Measurements from ENCODE around the gene OXSR1.

Gene OXSR1

DNA sequence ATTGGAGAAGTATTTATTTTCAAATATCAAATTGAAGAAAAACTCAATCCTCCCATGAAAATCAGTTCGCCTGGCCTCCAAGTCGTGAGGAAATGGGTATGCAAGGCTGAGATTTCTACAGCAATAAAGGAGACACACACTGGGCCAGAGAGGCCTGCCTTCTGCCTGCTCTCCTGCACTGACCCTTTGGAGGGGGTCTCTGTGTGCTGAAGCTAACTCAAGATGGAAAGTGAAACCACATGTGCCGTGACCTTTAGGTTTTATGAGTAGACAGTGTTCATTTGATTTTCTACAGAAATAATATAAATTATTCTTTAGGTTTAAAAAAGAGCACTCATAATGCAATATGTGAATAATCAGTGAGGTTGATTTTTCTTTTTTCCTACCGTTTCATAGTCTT is 88.4 kb downstream of the OXSR1 start:
- POLR2A ChIA-PET: no interaction called here
- H3K4me1 ChIP-seq (ENCODE audit: control extremely low read depth in 1 of 4, control insufficient read depth in 4 of 4, insufficient read depth in 4 of 4, low read length in 3 of 4): peaks cover 0 to 7% (median 3%) of the 10 kb centered on the region in 4 experiments

DNA sequence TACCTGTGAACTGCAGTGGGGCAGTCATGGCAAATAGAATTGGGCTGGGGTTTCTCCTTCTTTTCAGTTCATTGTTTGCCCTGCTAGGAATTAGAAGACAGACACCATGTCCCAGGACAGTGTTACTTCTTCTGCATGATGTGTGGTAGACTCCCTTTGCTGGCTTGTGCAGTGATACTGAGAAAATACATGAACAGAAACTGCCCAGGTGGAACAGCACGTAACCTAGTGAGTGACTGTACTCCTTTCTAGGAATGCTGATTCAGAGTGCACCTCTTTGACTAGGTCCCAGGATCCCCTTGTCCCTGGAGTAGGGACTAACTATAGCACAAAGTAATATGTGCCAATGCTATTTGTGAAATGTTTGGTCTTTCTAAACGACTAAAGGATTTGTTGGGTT is 89.5 kb downstream of the OXSR1 start:
- Histone ChIP-seq H3K4me1 (ENCODE audit: control extremely low read depth in 1 of 4, control insufficient read depth in 4 of 4, insufficient read depth in 4 of 4, low read length in 3 of 4) (peaks cover 0 to 10% (median 4%) of the 10 kb centered on the region in 4 experiments), H3K4me3 (ENCODE audit: control insufficient read depth in 1 of 7, extremely low read depth in 1 of 7, insufficient read depth in 4 of 7, low read depth in 2 of 7, low read length in 6 of 7) (no peak overlapping the region), H3K9me3 (ENCODE audit: control extremely low read depth in 1 of 5, control insufficient read depth in 4 of 5, insufficient read depth in 2 of 5, low read depth in 1 of 5, low read length in 4 of 5) (no peaks in the 10 kb centered on the region), H3K36me3 (ENCODE audit: control insufficient read depth in 4 of 4, insufficient read depth in 4 of 4, low read length in 3 of 4) (peaks cover 18 to 49% (median 38%) of the 10 kb centered on the region in 4 experiments), H3K27ac (ENCODE audit: insufficient read depth in 1 of 2, low read depth in 1 of 2, low read length in 2 of 2, poor library complexity in 1 of 2, severe bottlenecking in 2 of 2) (no peak overlapping the region), H3K27me3 (replicated peaks in 2 of 5; ENCODE audit: control insufficient read depth in 4 of 5, insufficient read depth in 5 of 5, low read length in 4 of 5) (no peaks in the 10 kb centered on the region)
- CTCF ChIA-PET: no interaction called here
- POLR2A ChIA-PET: no interaction called here
- WGBS (ENCODE audit: insufficient coverage): 100% methylated on average over 2 of the region's 2 CpGs
- no peak for DNase-seq

More for the DNA sequence above, 88.4 kb downstream of the OXSR1 start:
- DNase-seq: no peak
- Histone ChIP-seq H3K27me3 (replicated peaks in 2 of 5; ENCODE audit: control insufficient read depth in 4 of 5, insufficient read depth in 5 of 5, low read length in 4 of 5) (no peaks in the 10 kb centered on the region), H3K9me3 (ENCODE audit: control extremely low read depth in 1 of 5, control insufficient read depth in 4 of 5, insufficient read depth in 2 of 5, low read depth in 1 of 5, low read length in 4 of 5) (no peaks in the 10 kb centered on the region), H3K36me3 (ENCODE audit: control insufficient read depth in 4 of 4, insufficient read depth in 4 of 4, low read length in 3 of 4) (peaks cover 21 to 60% (median 39%) of the 10 kb centered on the region in 4 experiments), H3K4me3 (ENCODE audit: control insufficient read depth in 1 of 7, extremely low read depth in 1 of 7, insufficient read depth in 4 of 7, low read depth in 2 of 7, low read length in 6 of 7) (no peak overlapping the region), H3K27ac (ENCODE audit: insufficient read depth in 1 of 2, low read depth in 1 of 2, low read length in 2 of 2, poor library complexity in 1 of 2, severe bottlenecking in 2 of 2) (no peak overlapping the region)
- CTCF ChIA-PET: no interaction called here
- WGBS (ENCODE audit: insufficient coverage): 100% methylated on average over 1 of the region's 4 CpGs

DNA sequence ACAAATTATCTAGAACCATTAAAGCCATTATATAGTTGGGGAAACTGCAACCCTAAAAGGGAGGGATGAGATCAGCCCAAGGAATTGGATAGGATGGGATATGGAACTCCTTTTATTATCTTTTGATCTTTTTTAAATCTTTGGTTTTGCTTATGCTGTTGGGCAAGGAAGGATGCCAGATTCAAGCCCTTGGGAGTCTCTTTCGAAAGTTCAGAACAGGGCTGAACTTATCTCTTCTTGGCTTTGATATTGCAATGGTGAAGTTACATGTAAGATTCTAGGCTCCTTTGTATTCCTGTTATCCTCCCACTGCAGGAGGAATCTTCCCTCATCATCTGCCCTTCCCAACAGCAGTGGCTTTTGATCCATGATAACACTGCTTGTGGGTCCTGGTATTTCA is 90.3 kb downstream of the OXSR1 start:
- no peaks in the 10 kb centered on the region for H3K9me3 ChIP-seq (ENCODE audit: control extremely low read depth in 1 of 5, control insufficient read depth in 4 of 5, insufficient read depth in 2 of 5, low read depth in 1 of 5, low read length in 4 of 5)
- 100% methylated on average over 1 of the region's 1 CpG for WGBS (ENCODE audit: insufficient coverage)
- POLR2A ChIA-PET: no interaction called here
- DNase-seq: no peak
- peaks cover 0 to 15% (median 6%) of the 10 kb centered on the region in 4 experiments for H3K4me1 ChIP-seq (ENCODE audit: control extremely low read depth in 1 of 4, control insufficient read depth in 4 of 4, insufficient read depth in 4 of 4, low read length in 3 of 4)
- peaks cover 14 to 44% (median 34%) of the 10 kb centered on the region in 4 experiments for H3K36me3 ChIP-seq (ENCODE audit: control insufficient read depth in 4 of 4, insufficient read depth in 4 of 4, low read length in 3 of 4)
- CTCF ChIA-PET: no interaction called here
- H3K27me3 ChIP-seq (replicated peaks in 2 of 5; ENCODE audit: control insufficient read depth in 4 of 5, insufficient read depth in 5 of 5, low read length in 4 of 5): no peaks in the 10 kb centered on the region
- no peak overlapping the region for H3K27ac ChIP-seq (ENCODE audit: insufficient read depth in 1 of 2, low read depth in 1 of 2, low read length in 2 of 2, poor library complexity in 1 of 2, severe bottlenecking in 2 of 2)
- H3K4me3 ChIP-seq (ENCODE audit: control insufficient read depth in 1 of 7, extremely low read depth in 1 of 7, insufficient read depth in 4 of 7, low read depth in 2 of 7, low read length in 6 of 7): no peak overlapping the region

DNA sequence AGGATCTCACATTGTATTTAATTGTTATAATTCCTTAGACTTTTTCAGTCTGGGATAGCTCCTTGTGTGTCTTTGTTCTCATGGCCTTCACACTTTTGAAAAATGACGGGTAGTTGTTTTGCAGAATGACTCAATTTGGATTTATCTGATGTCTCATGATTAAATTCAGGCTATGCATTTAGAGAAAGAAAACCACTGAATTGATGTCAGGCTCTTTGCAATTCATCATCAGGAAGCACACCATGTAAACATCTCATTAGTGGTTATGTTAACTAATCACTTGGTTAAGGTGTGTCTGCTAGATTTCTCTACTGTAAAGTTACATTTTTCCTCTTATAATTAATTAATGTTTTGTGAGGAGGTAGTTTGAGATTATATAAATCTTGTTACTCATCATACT is 92.2 kb downstream of the OXSR1 start:
- WGBS (ENCODE audit: insufficient coverage): 43% methylated on average over 1 of the region's 1 CpG
- no peak overlapping the region for H3K27ac ChIP-seq (ENCODE audit: insufficient read depth in 1 of 2, low read depth in 1 of 2, low read length in 2 of 2, poor library complexity in 1 of 2, severe bottlenecking in 2 of 2)
- CTCF ChIA-PET: interaction anchor here (1.0 kb wide), 1 partner anchor 41 kb away, joined by 4 read pairs; no protein-coding TSS in a partner anchor

DNA sequence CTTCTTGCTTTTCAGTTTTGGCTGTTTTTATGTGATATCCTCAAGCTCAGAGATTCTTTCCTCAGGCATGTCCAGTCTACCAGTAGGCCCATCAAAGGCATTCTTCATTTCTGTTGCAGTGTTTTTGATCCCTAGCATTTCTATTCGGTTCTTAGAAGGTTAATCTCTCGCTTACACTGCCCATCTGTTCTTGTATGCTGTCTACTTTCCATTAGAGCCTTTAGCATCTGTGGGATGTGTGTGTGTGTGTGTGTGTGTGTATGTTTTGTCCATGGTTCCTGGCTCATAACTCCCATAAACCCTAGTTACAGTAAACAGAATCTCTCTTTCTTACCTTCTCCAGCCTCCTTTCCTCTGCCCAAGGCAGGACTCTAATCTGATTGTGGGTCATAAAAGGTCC is 95.1 kb downstream of the OXSR1 start:
- H3K4me1 ChIP-seq (ENCODE audit: control extremely low read depth in 1 of 4, control insufficient read depth in 4 of 4, insufficient read depth in 4 of 4, low read length in 3 of 4): peaks cover 1 to 30% (median 12%) of the 10 kb centered on the region in 4 experiments
- peaks cover 0 to 7% (median 3%) of the 10 kb centered on the region in 4 experiments for H3K36me3 ChIP-seq (ENCODE audit: control insufficient read depth in 4 of 4, insufficient read depth in 4 of 4, low read length in 3 of 4)
- H3K27me3 ChIP-seq (replicated peaks in 2 of 5; ENCODE audit: control insufficient read depth in 4 of 5, insufficient read depth in 5 of 5, low read length in 4 of 5): no peaks in the 10 kb centered on the region
- POLR2A ChIA-PET: no interaction called here
- CTCF ChIA-PET: interaction anchor here (0.7 kb wide), 1 partner anchor 133 kb away, joined by 3 read pairs; no protein-coding TSS in a partner anchor
- no peak for DNase-seq
- H3K4me3 ChIP-seq (ENCODE audit: control insufficient read depth in 1 of 7, extremely low read depth in 1 of 7, insufficient read depth in 4 of 7, low read depth in 2 of 7, low read length in 6 of 7): no peak overlapping the region
- no peak overlapping the region for H3K27ac ChIP-seq (ENCODE audit: insufficient read depth in 1 of 2, low read depth in 1 of 2, low read length in 2 of 2, poor library complexity in 1 of 2, severe bottlenecking in 2 of 2)
- H3K9me3 ChIP-seq (ENCODE audit: control extremely low read depth in 1 of 5, control insufficient read depth in 4 of 5, insufficient read depth in 2 of 5, low read depth in 1 of 5, low read length in 4 of 5): no peaks in the 10 kb centered on the region
- no CpG with 5 or more reads among the region's 2 CpGs for WGBS (ENCODE audit: insufficient coverage)

More for the DNA sequence above, 92.2 kb downstream of the OXSR1 start:
- DNase-seq: peak in 2 of 3 donors; percentile 47 to 57
- Histone ChIP-seq H3K27me3 (replicated peaks in 2 of 5; ENCODE audit: control insufficient read depth in 4 of 5, insufficient read depth in 5 of 5, low read length in 4 of 5) (no peaks in the 10 kb centered on the region), H3K36me3 (ENCODE audit: control insufficient read depth in 4 of 4, insufficient read depth in 4 of 4, low read length in 3 of 4) (peaks cover 14 to 33% (median 23%) of the 10 kb centered on the region in 4 experiments), H3K9me3 (ENCODE audit: control extremely low read depth in 1 of 5, control insufficient read depth in 4 of 5, insufficient read depth in 2 of 5, low read depth in 1 of 5, low read length in 4 of 5) (no peaks in the 10 kb centered on the region), H3K4me3 (ENCODE audit: control insufficient read depth in 1 of 7, extremely low read depth in 1 of 7, insufficient read depth in 4 of 7, low read depth in 2 of 7, low read length in 6 of 7) (no peak overlapping the region), H3K4me1 (ENCODE audit: control extremely low read depth in 1 of 4, control insufficient read depth in 4 of 4, insufficient read depth in 4 of 4, low read length in 3 of 4) (peaks cover 0 to 15% (median 6%) of the 10 kb centered on the region in 4 experiments)
- POLR2A ChIA-PET: no interaction called here

DNA sequence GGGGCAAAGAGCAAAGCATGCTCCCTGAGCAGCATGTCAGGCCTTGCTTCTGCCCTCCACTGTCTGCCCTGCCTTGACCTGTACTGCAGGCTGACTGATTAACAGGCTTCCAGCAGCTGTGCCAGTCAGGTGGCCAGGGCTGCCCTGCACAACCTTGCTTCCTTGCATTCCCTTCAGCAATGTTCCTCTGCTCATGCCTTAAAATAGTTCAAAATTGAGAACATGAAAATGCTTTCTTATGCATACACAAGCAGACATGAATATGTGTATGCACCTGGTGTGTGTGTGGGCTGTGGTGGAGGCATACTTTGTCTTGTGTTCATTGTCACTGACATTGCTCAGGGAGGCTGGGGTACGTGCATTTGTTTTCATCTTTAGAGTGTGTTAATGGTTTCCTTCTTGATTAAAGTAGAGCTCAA is 99.0 kb downstream of the OXSR1 start:
- ChIA-PET CTCF (no interaction called here), POLR2A (no interaction called here)
- H3K4me1 ChIP-seq (ENCODE audit: control extremely low read depth in 1 of 4, control insufficient read depth in 4 of 4, insufficient read depth in 4 of 4, low read length in 3 of 4): peaks cover 8 to 58% (median 41%) of the 10 kb centered on the region in 4 experiments
- peaks cover 0 to 6% (median 2%) of the 10 kb centered on the region in 4 experiments for H3K36me3 ChIP-seq (ENCODE audit: control insufficient read depth in 4 of 4, insufficient read depth in 4 of 4, low read length in 3 of 4)
- H3K27ac ChIP-seq (ENCODE audit: insufficient read depth in 1 of 2, low read depth in 1 of 2, low read length in 2 of 2, poor library complexity in 1 of 2, severe bottlenecking in 2 of 2): no peak overlapping the region
- no peak for DNase-seq
- peak overlapping the region in 1 of 7 experiments; percentile 4 for H3K4me3 ChIP-seq (ENCODE audit: control insufficient read depth in 1 of 7, extremely low read depth in 1 of 7, insufficient read depth in 4 of 7, low read depth in 2 of 7, low read length in 6 of 7)
- 0% methylated on average over 1 of the region's 1 CpG for WGBS (ENCODE audit: insufficient coverage)
- H3K27me3 ChIP-seq (replicated peaks in 2 of 5; ENCODE audit: control insufficient read depth in 4 of 5, insufficient read depth in 5 of 5, low read length in 4 of 5): no peaks in the 10 kb centered on the region
- H3K9me3 ChIP-seq (ENCODE audit: control extremely low read depth in 1 of 5, control insufficient read depth in 4 of 5, insufficient read depth in 2 of 5, low read depth in 1 of 5, low read length in 4 of 5): no peaks in the 10 kb centered on the region

DNA sequence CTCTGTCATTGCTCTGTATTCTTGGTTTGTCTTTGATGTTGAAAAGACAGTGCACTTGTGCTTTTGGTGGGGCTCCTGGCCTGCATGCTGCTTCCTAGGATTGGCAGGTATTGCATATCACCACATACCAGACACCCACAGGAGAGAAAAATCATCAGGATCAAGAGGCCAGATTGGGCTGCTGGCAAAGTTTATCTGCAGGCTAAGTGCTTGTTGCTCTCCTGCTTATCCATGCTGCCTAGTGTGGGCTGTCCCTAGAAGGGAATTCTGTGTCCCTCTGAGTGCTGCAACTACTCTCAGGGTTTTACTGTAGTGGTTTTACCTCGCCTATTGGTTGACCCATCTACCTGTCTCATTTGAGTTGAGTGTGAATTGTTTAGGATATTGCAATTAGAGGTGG is 99.4 kb downstream of the OXSR1 start:
- peaks cover 0 to 6% (median 2%) of the 10 kb centered on the region in 4 experiments for H3K36me3 ChIP-seq (ENCODE audit: control insufficient read depth in 4 of 4, insufficient read depth in 4 of 4, low read length in 3 of 4)
- POLR2A ChIA-PET: no interaction called here

More for the DNA sequence above, 99.4 kb downstream of the OXSR1 start:
- WGBS (ENCODE audit: insufficient coverage): 100% methylated on average over 1 of the region's 1 CpG
- H3K27ac ChIP-seq (ENCODE audit: insufficient read depth in 1 of 2, low read depth in 1 of 2, low read length in 2 of 2, poor library complexity in 1 of 2, severe bottlenecking in 2 of 2): no peak overlapping the region
- H3K4me1 ChIP-seq (ENCODE audit: control extremely low read depth in 1 of 4, control insufficient read depth in 4 of 4, insufficient read depth in 4 of 4, low read length in 3 of 4): peaks cover 8 to 55% (median 40%) of the 10 kb centered on the region in 4 experiments
- no peak for DNase-seq
- CTCF ChIA-PET: no interaction called here
- no peaks in the 10 kb centered on the region for H3K27me3 ChIP-seq (replicated peaks in 2 of 5; ENCODE audit: control insufficient read depth in 4 of 5, insufficient read depth in 5 of 5, low read length in 4 of 5)
- no peaks in the 10 kb centered on the region for H3K9me3 ChIP-seq (ENCODE audit: control extremely low read depth in 1 of 5, control insufficient read depth in 4 of 5, insufficient read depth in 2 of 5, low read depth in 1 of 5, low read length in 4 of 5)
- H3K4me3 ChIP-seq (ENCODE audit: control insufficient read depth in 1 of 7, extremely low read depth in 1 of 7, insufficient read depth in 4 of 7, low read depth in 2 of 7, low read length in 6 of 7): no peak overlapping the region
